Gastroesophageal sphincter (tissue), 4 donors: ENCODE data around the gene ALG3. TPM values are rescaled to one million over a fixed set of nuclear protein-coding genes. Genes with fewer than 3 reads are reported as not detected.

Experiments used
- ATAC-seq: fragments of 150-250 bp; one replicate; pipeline ENCODE4 v1.9.1; 2016; ENCODE audit warnings: mild to moderate bottlenecking, moderate library complexity
- H3K27ac ChIP-seq, 4 donors: fragments of 200-600 bp; sonication (generic) in 3 of 4; 1 replicate in 3 of 4; 2 replicates in 1 of 4; pipeline ENCODE4 v1.5.1; 2016 to 2019
- H3K27me3 ChIP-seq: fragments of 200-600 bp; sonication (generic); one replicate; pipeline ENCODE4 v1.5.1; 2019
- H3K36me3 ChIP-seq, 2 donors: fragments of 200-600 bp; sonication (generic); one replicate each; pipeline ENCODE4 v1.5.1; 2019; ENCODE audit warnings: control low read depth in 1 of 2
- H3K4me1 ChIP-seq, 3 donors: fragments of 200-600 bp; sonication (generic); 1 replicate in 2 of 3; 2 replicates in 1 of 3; pipeline ENCODE4 v1.5.1; 2016 to 2019; ENCODE audit warnings: control low read depth in 2 of 3
- H3K4me3 ChIP-seq, 2 donors: fragments of 200-600 bp; sonication (generic); one replicate each; pipeline ENCODE4 v1.5.1; 2019; ENCODE audit warnings: mild to moderate bottlenecking in 1 of 2, moderate library complexity in 1 of 2
- H3K9me3 ChIP-seq, 3 donors: fragments of 200-600 bp; sonication (generic); one replicate each; pipeline ENCODE4 v1.5.1; 2017 to 2019; ENCODE audit warnings: control low read depth in 2 of 3
- EP300 ChIP-seq: sonication (generic); formaldehyde crosslinking; IDR thresholded peaks from one replicate; pipeline ENCODE4 v1.6.1; 2017; ENCODE audit warnings: antibody characterized with exemption, mild to moderate bottlenecking
- POLR2A ChIP-seq, 2 donors: fragments of 450-650 bp; IDR thresholded peaks; one replicate each; pipeline ENCODE4 v1.6.1; 2017; ENCODE audit warnings: antibody characterized with exemption in 2 of 2, mild to moderate bottlenecking in 2 of 2, moderate library complexity in 1 of 2
- POLR2AphosphoS5 ChIP-seq: sonication (generic); formaldehyde crosslinking; IDR thresholded peaks from one replicate; pipeline ENCODE4 v1.6.1; 2017; ENCODE audit warnings: antibody characterized with exemption
- WGBS, 2 donors: methylation state at CpG; one replicate each; pipeline ENCODE4 v1.1.5; 2018; ENCODE audit warnings: low coverage in 1 of 2; 5-methylcytosine and 5-hydroxymethylcytosine counted together
- total RNA-seq, 4 donors: library from RNA; depleted of rRNA; stranded (reverse); fragments of >200 nt; gene quantifications; one replicate each; pipeline ENCODE4 v1.1.0, GENCODE V29; 2016
- TF ChIP-seq, protein P1 (sequence below), 4 experiments: fragments of 200-600 bp in 2 of 4; fragments of 450-650 bp in 2 of 4; sonication (generic) in 1 of 4; IDR thresholded peaks; one replicate each; pipeline ENCODE4 v1.5.1; 2017 to 2019; ENCODE audit warnings: antibody characterized with exemption in 4 of 4, mild to moderate bottlenecking in 2 of 4, moderate library complexity in 2 of 4

ALG3 gene
- 10 to 100 TPM; 30.0 to 62.6 (median 38.6) TPM for total RNA-seq

DNA sequence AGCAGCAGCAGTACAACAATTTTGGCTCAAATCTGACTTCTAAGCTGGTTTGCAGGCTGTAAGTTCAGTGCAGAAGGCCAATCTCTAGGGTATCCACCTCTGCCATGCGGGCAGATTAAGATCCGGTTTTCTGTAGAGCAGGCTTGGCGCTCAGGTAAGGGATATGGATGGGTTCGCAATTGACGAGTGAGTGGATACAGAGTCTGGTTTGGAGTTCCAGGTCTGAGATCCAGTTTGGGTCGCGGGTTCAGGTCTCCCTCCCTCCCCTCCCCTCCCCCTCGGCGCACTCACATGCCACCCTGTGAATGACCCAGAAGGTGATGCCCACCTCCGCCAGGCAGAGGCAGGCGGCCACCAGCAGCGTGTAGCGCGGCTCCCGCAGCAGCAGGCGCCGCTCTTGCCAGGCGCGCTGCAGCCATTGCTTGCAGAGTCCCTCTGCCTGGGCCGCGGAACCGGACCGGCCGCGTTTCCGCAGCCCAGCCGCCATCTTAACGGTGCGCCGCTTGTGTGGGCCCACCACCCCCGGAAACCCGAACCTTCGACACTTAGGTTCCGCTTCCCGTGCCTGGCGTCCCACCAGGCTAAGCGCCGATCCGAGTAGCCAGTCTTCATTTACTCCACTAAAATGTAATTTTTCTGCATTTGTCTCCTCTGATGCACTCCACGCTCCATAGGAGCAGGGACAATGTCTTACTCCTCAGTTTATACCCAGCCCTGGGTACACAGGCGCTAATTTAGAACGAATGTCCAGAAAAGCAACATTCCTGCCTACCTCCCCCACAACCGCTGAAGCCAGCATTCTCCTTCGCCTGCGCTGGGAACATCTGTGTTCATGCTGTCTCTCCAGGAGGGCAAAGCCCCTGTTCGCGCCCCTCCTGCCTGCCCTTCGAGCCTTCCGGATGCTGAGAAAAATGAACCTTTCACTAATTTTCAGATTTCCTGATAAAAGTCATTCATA, at the start of gene ALG3:
ALG3 (minus strand) TSS at position 509 of the 958 bp plus-strand sequence; CDS start at position 487, 22 bp downstream.
- WGBS, 2 donors: 1% methylated on average over 12 to 19 of the region's 49 CpGs
- ATAC-seq: peak; percentile 80
- no peaks in the 10 kb centered on the region for H3K9me3 ChIP-seq

DNA sequence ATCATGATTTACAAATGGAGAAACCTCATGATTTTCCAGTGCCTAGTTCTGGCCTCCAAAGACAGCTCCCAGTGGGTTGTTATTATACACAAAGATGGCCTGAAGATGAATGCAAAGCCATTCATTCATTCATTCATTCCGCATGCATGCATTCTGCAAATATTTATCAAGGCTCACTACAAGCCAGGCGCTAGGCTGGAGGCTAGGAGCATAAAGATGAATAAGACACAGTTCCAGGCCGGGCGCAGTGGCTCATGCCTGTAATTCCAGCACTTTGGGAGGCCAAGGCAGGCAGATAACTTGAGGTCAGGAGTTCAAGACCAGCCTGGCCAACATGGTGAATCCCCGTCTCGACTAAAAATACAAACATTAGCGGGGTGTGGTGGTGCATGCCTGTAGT, 47.9 kb upstream of the ALG3 start:
- peaks cover 0 to 27% (median 12%) of the 10 kb centered on the region in 3 donors for H3K4me1 ChIP-seq
- H3K36me3 ChIP-seq: peaks cover 0 to 16% of the 10 kb centered on the region in 2 donors
- H3K9me3 ChIP-seq: no peaks in the 10 kb centered on the region
- no peak for ATAC-seq
- TF ChIP-seq EP300 (no peak), POLR2AphosphoS5 (no peak), POLR2A (IDR thresholded peaks at IDR 0.05) (no peak)
- TF ChIP-seq, protein P1, sequence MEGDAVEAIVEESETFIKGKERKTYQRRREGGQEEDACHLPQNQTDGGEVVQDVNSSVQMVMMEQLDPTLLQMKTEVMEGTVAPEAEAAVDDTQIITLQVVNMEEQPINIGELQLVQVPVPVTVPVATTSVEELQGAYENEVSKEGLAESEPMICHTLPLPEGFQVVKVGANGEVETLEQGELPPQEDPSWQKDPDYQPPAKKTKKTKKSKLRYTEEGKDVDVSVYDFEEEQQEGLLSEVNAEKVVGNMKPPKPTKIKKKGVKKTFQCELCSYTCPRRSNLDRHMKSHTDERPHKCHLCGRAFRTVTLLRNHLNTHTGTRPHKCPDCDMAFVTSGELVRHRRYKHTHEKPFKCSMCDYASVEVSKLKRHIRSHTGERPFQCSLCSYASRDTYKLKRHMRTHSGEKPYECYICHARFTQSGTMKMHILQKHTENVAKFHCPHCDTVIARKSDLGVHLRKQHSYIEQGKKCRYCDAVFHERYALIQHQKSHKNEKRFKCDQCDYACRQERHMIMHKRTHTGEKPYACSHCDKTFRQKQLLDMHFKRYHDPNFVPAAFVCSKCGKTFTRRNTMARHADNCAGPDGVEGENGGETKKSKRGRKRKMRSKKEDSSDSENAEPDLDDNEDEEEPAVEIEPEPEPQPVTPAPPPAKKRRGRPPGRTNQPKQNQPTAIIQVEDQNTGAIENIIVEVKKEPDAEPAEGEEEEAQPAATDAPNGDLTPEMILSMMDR (IDR thresholded peaks at IDR 0.05): no peak
- 60 to 82% methylated on average over 1 to 6 of the region's 7 CpGs for WGBS, 2 donors
- peaks cover 12% of the 10 kb centered on the region for H3K27me3 ChIP-seq
- no peak overlapping the region for H3K4me3 ChIP-seq
- no peak overlapping the region for H3K27ac ChIP-seq

More for the DNA sequence above, at the start of gene ALG3:
- H3K27ac ChIP-seq: peak within 1 kb of the TSS; percentile 59 to 85 (median 83)
- H3K4me3 ChIP-seq: peak within 1 kb of the TSS; percentile 92 to 98
- TF ChIP-seq POLR2AphosphoS5: peak; percentile 73
- TF ChIP-seq POLR2A (IDR thresholded peaks at IDR 0.05): peak; percentile 48 to 56
- TF ChIP-seq, protein P1 (IDR thresholded peaks at IDR 0.05): peak in 1 of 4 experiments; percentile 27
- no peak for TF ChIP-seq EP300
- H3K36me3 ChIP-seq: peaks cover 0 to 24% of the 10 kb centered on the region in 2 donors
- no peaks in the 10 kb centered on the region for H3K27me3 ChIP-seq
- H3K4me1 ChIP-seq: peaks cover 3 to 32% (median 4%) of the 10 kb centered on the region in 3 donors

DNA sequence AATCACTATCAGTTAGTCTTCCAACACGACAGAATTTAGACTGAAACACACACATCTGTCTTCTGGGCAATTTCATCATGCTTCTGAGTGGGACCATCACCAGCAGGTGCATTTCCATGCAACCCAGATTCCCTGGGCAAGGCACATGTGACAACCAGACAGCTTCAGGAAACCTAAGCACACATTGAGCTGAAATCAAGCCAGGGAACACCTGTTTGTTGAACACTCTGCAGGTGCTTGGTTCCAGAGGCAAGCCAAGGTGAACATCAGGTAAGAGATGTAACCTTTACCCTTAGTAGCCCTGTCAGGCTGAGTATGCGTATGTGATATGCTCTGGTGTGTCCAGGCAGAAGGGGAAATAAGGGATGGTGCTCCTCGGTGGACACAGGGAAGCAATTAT, 47.0 kb upstream of the ALG3 start:
- H3K27ac ChIP-seq: no peak overlapping the region
- 55 to 60% methylated on average over 2 to 3 of the region's 3 CpGs for WGBS, 2 donors
- no peak for ATAC-seq
- H3K4me1 ChIP-seq: peaks cover 0 to 19% (median 10%) of the 10 kb centered on the region in 3 donors
- TF ChIP-seq, protein P1 (IDR thresholded peaks at IDR 0.05): no peak
- no peak for TF ChIP-seq POLR2AphosphoS5
- no peak for TF ChIP-seq EP300
- no peaks in the 10 kb centered on the region for H3K9me3 ChIP-seq
- peaks cover 0 to 7% of the 10 kb centered on the region in 2 donors for H3K36me3 ChIP-seq
- peaks cover 21% of the 10 kb centered on the region for H3K27me3 ChIP-seq
- no peak overlapping the region for H3K4me3 ChIP-seq

DNA sequence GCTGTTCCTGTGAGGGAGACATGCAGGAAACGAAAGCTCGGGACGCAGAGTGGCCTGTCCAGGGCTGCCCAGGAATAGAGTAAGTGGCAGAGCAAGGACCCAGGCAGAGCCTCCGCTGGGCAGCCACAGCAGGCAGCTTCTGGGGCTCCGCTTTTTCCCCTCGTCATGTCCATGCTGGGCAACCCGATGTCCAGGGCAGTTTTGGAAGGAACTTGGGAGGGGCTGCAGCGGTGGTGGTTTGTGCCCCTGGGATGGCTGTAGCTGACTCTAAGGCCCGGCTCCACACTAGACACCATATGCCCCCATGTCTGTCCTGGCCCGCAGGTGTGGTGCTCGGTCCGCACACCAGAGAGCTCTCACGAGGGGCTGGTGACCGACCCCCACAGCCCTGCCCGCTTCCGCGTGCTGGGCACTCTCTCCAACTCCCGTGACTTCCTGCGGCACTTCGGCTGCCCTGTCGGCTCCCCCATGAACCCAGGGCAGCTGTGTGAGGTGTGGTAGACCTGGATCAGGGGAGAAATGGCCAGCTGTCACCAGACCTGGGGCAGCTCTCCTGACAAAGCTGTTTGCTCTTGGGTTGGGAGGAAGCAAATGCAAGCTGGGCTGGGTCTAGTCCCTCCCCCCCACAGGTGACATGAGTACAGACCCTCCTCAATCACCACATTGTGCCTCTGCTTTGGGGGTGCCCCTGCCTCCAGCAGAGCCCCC, 43.1 kb upstream of the ALG3 start:
- 100% methylated on average over 1 of the region's 21 CpGs; no CpG with 5 or more reads in 1 of the 2 donors for WGBS, 2 donors
- no peaks in the 10 kb centered on the region for H3K9me3 ChIP-seq
- H3K27me3 ChIP-seq: peaks cover 49% of the 10 kb centered on the region
- H3K4me1 ChIP-seq: no peaks in the 10 kb centered on the region
- no peak overlapping the region for H3K4me3 ChIP-seq
- TF ChIP-seq EP300: no peak
- no peak for TF ChIP-seq POLR2A (IDR thresholded peaks at IDR 0.05)
- TF ChIP-seq POLR2AphosphoS5: no peak
- TF ChIP-seq, protein P1 (IDR thresholded peaks at IDR 0.05): no peak
- no peak for ATAC-seq
- no peak overlapping the region for H3K27ac ChIP-seq
- no peaks in the 10 kb centered on the region for H3K36me3 ChIP-seq
